ENCODE data around the gene TXNDC2.

GRCh38 chr18:9931146-9931545 is 45.4 kb downstream of the TXNDC2 start:
- TF ChIP-seq, protein P1, sequence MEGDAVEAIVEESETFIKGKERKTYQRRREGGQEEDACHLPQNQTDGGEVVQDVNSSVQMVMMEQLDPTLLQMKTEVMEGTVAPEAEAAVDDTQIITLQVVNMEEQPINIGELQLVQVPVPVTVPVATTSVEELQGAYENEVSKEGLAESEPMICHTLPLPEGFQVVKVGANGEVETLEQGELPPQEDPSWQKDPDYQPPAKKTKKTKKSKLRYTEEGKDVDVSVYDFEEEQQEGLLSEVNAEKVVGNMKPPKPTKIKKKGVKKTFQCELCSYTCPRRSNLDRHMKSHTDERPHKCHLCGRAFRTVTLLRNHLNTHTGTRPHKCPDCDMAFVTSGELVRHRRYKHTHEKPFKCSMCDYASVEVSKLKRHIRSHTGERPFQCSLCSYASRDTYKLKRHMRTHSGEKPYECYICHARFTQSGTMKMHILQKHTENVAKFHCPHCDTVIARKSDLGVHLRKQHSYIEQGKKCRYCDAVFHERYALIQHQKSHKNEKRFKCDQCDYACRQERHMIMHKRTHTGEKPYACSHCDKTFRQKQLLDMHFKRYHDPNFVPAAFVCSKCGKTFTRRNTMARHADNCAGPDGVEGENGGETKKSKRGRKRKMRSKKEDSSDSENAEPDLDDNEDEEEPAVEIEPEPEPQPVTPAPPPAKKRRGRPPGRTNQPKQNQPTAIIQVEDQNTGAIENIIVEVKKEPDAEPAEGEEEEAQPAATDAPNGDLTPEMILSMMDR (conservative IDR thresholded peaks at IDR 0.05; ENCODE audit: low read length), result no peak
- TF ChIP-seq EZH2phosphoT487 (IDR thresholded peaks at IDR 0.05; ENCODE audit: borderline replicate concordance), result no peak
